ENCODE data around the gene RXRA.
A peak's percentile ranks its signal among the peaks of the same experiment; 100 is the strongest.

The RXRA gene

GRCh38 chr9:134373269-134373668 lies 47.0 kb downstream of the RXRA start:
- Histone ChIP-seq H3K36me3 (ENCODE audit: control insufficient read depth in 1 of 2, insufficient read depth in 2 of 2, low read length in 2 of 2) (no peaks in the 10 kb centered on the region), H3K27me3 (ENCODE audit: control insufficient read depth in 1 of 2, insufficient read depth in 2 of 2, low read length in 2 of 2) (no peaks in the 10 kb centered on the region), H3K27ac (ENCODE audit: low read depth, low read length) (no peak overlapping the region), H3K9me3 (ENCODE audit: control insufficient read depth in 1 of 2, low read length in 2 of 2) (no peaks in the 10 kb centered on the region), H3K4me1 (ENCODE audit: control insufficient read depth in 1 of 2, insufficient read depth in 2 of 2, low read length in 2 of 2) (peaks cover 53 to 65% of the 10 kb centered on the region in 2 donors), H3K4me3 (ENCODE audit: low read depth in 1 of 2, low read length in 2 of 2) (no peak overlapping the region), H3K9ac (ENCODE audit: low read depth in 1 of 2, low read length in 2 of 2) (no peak overlapping the region)

- Histone ChIP-seq H3K9me3 (ENCODE audit: control insufficient read depth in 1 of 2, low read length in 2 of 2) (no peaks in the 10 kb centered on the region), H3K36me3 (ENCODE audit: control insufficient read depth in 1 of 2, insufficient read depth in 2 of 2, low read length in 2 of 2) (no peaks in the 10 kb centered on the region), H3K4me1 (ENCODE audit: control insufficient read depth in 1 of 2, insufficient read depth in 2 of 2, low read length in 2 of 2) (peaks cover 60 to 68% of the 10 kb centered on the region in 2 donors), H3K27me3 (ENCODE audit: control insufficient read depth in 1 of 2, insufficient read depth in 2 of 2, low read length in 2 of 2) (no peaks in the 10 kb centered on the region), H3K4me3 (ENCODE audit: low read depth in 1 of 2, low read length in 2 of 2) (no peak overlapping the region), H3K27ac (ENCODE audit: low read depth, low read length) (no peak overlapping the region), H3K9ac (ENCODE audit: low read depth in 1 of 2, low read length in 2 of 2) (no peak overlapping the region)
These were observed 47.7 kb downstream of the RXRA start for GRCh38 chr9:134373953-134374300.

GRCh38 chr9:134374301-134375010 lies 48.2 kb downstream of the RXRA start:
- no peak overlapping the region for H3K4me3 ChIP-seq (ENCODE audit: low read depth in 1 of 2, low read length in 2 of 2)

GRCh38 chr9:134375011-134375390 lies 48.7 kb downstream of the RXRA start:
- Histone ChIP-seq H3K27ac (ENCODE audit: low read depth, low read length) (peak overlapping the region; percentile 44), H3K4me1 (ENCODE audit: control insufficient read depth in 1 of 2, insufficient read depth in 2 of 2, low read length in 2 of 2) (peaks cover 65 to 79% of the 10 kb centered on the region in 2 donors), H3K36me3 (ENCODE audit: control insufficient read depth in 1 of 2, insufficient read depth in 2 of 2, low read length in 2 of 2) (no peaks in the 10 kb centered on the region), H3K27me3 (ENCODE audit: control insufficient read depth in 1 of 2, insufficient read depth in 2 of 2, low read length in 2 of 2) (no peaks in the 10 kb centered on the region), H3K9ac (ENCODE audit: low read depth in 1 of 2, low read length in 2 of 2) (no peak overlapping the region), H3K9me3 (ENCODE audit: control insufficient read depth in 1 of 2, low read length in 2 of 2) (no peaks in the 10 kb centered on the region), H3K4me3 (ENCODE audit: low read depth in 1 of 2, low read length in 2 of 2) (no peak overlapping the region)

More at GRCh38 chr9:134374301-134375010, 48.2 kb downstream of the RXRA start:
- Histone ChIP-seq H3K36me3 (ENCODE audit: control insufficient read depth in 1 of 2, insufficient read depth in 2 of 2, low read length in 2 of 2) (no peaks in the 10 kb centered on the region), H3K27ac (ENCODE audit: low read depth, low read length) (peak overlapping the region; percentile 23), H3K9me3 (ENCODE audit: control insufficient read depth in 1 of 2, low read length in 2 of 2) (no peaks in the 10 kb centered on the region), H3K4me1 (ENCODE audit: control insufficient read depth in 1 of 2, insufficient read depth in 2 of 2, low read length in 2 of 2) (peaks cover 65 to 73% of the 10 kb centered on the region in 2 donors), H3K9ac (ENCODE audit: low read depth in 1 of 2, low read length in 2 of 2) (no peak overlapping the region), H3K27me3 (ENCODE audit: control insufficient read depth in 1 of 2, insufficient read depth in 2 of 2, low read length in 2 of 2) (no peaks in the 10 kb centered on the region)

- Histone ChIP-seq H3K27me3 (ENCODE audit: control insufficient read depth in 1 of 2, insufficient read depth in 2 of 2, low read length in 2 of 2) (no peaks in the 10 kb centered on the region), H3K9me3 (ENCODE audit: control insufficient read depth in 1 of 2, low read length in 2 of 2) (no peaks in the 10 kb centered on the region), H3K4me3 (ENCODE audit: low read depth in 1 of 2, low read length in 2 of 2) (no peak overlapping the region), H3K9ac (ENCODE audit: low read depth in 1 of 2, low read length in 2 of 2) (no peak overlapping the region), H3K4me1 (ENCODE audit: control insufficient read depth in 1 of 2, insufficient read depth in 2 of 2, low read length in 2 of 2) (peaks cover 65 to 83% of the 10 kb centered on the region in 2 donors), H3K36me3 (ENCODE audit: control insufficient read depth in 1 of 2, insufficient read depth in 2 of 2, low read length in 2 of 2) (no peaks in the 10 kb centered on the region), H3K27ac (ENCODE audit: low read depth, low read length) (peak overlapping the region; percentile 44)
These were observed 49.5 kb downstream of the RXRA start for GRCh38 chr9:134375430-134376385.

- Histone ChIP-seq H3K27ac (ENCODE audit: low read depth, low read length) (peak overlapping the region; percentile 10), H3K4me3 (ENCODE audit: low read depth in 1 of 2, low read length in 2 of 2) (no peak overlapping the region), H3K9me3 (ENCODE audit: control insufficient read depth in 1 of 2, low read length in 2 of 2) (no peaks in the 10 kb centered on the region), H3K27me3 (ENCODE audit: control insufficient read depth in 1 of 2, insufficient read depth in 2 of 2, low read length in 2 of 2) (no peaks in the 10 kb centered on the region), H3K9ac (ENCODE audit: low read depth in 1 of 2, low read length in 2 of 2) (no peak overlapping the region), H3K36me3 (ENCODE audit: control insufficient read depth in 1 of 2, insufficient read depth in 2 of 2, low read length in 2 of 2) (no peaks in the 10 kb centered on the region), H3K4me1 (ENCODE audit: control insufficient read depth in 1 of 2, insufficient read depth in 2 of 2, low read length in 2 of 2) (peaks cover 71 to 91% of the 10 kb centered on the region in 2 donors)
These were observed 50.3 kb downstream of the RXRA start for GRCh38 chr9:134376386-134377142.

GRCh38 chr9:134377143-134377484 lies 50.9 kb downstream of the RXRA start:
- H3K9me3 ChIP-seq (ENCODE audit: control insufficient read depth in 1 of 2, low read length in 2 of 2): no peaks in the 10 kb centered on the region
- no peak overlapping the region for H3K27ac ChIP-seq (ENCODE audit: low read depth, low read length)
- no peaks in the 10 kb centered on the region for H3K36me3 ChIP-seq (ENCODE audit: control insufficient read depth in 1 of 2, insufficient read depth in 2 of 2, low read length in 2 of 2)
- peak overlapping the region in 1 of 2 donors; percentile 49 for H3K9ac ChIP-seq (ENCODE audit: low read depth in 1 of 2, low read length in 2 of 2)
- peaks cover 76 to 92% of the 10 kb centered on the region in 2 donors for H3K4me1 ChIP-seq (ENCODE audit: control insufficient read depth in 1 of 2, insufficient read depth in 2 of 2, low read length in 2 of 2)
- no peak overlapping the region for H3K4me3 ChIP-seq (ENCODE audit: low read depth in 1 of 2, low read length in 2 of 2)
- H3K27me3 ChIP-seq (ENCODE audit: control insufficient read depth in 1 of 2, insufficient read depth in 2 of 2, low read length in 2 of 2): no peaks in the 10 kb centered on the region

GRCh38 chr9:134377976-134378375 lies 51.7 kb downstream of the RXRA start:
- H3K4me1 ChIP-seq (ENCODE audit: control insufficient read depth in 1 of 2, insufficient read depth in 2 of 2, low read length in 2 of 2): peaks cover 78 to 92% of the 10 kb centered on the region in 2 donors
- no peaks in the 10 kb centered on the region for H3K36me3 ChIP-seq (ENCODE audit: control insufficient read depth in 1 of 2, insufficient read depth in 2 of 2, low read length in 2 of 2)
- H3K27me3 ChIP-seq (ENCODE audit: control insufficient read depth in 1 of 2, insufficient read depth in 2 of 2, low read length in 2 of 2): no peaks in the 10 kb centered on the region
- H3K9ac ChIP-seq (ENCODE audit: low read depth in 1 of 2, low read length in 2 of 2): peak overlapping the region in 1 of 2 donors; percentile 51
- peak overlapping the region; percentile 7 to 39 for H3K4me3 ChIP-seq (ENCODE audit: low read depth in 1 of 2, low read length in 2 of 2)
- peak overlapping the region; percentile 62 for H3K27ac ChIP-seq (ENCODE audit: low read depth, low read length)
- H3K9me3 ChIP-seq (ENCODE audit: control insufficient read depth in 1 of 2, low read length in 2 of 2): no peaks in the 10 kb centered on the region

- Histone ChIP-seq H3K27ac (ENCODE audit: low read depth, low read length) (peak overlapping the region; percentile 50), H3K36me3 (ENCODE audit: control insufficient read depth in 1 of 2, insufficient read depth in 2 of 2, low read length in 2 of 2) (no peaks in the 10 kb centered on the region), H3K4me3 (ENCODE audit: low read depth in 1 of 2, low read length in 2 of 2) (peak overlapping the region; percentile 7 to 12), H3K27me3 (ENCODE audit: control insufficient read depth in 1 of 2, insufficient read depth in 2 of 2, low read length in 2 of 2) (no peaks in the 10 kb centered on the region), H3K9me3 (ENCODE audit: control insufficient read depth in 1 of 2, low read length in 2 of 2) (no peaks in the 10 kb centered on the region), H3K9ac (ENCODE audit: low read depth in 1 of 2, low read length in 2 of 2) (peak overlapping the region in 1 of 2 donors; percentile 51), H3K4me1 (ENCODE audit: control insufficient read depth in 1 of 2, insufficient read depth in 2 of 2, low read length in 2 of 2) (peaks cover 84 to 94% of the 10 kb centered on the region in 2 donors)
These were observed 52.7 kb downstream of the RXRA start for GRCh38 chr9:134378901-134379338.

All from duodenal mucosa (tissue), 2 donors.